WTC11 (cell line): ENCODE results near the gene HOMEZ. TPM values are rescaled to one million over a fixed set of nuclear protein-coding genes. Genes with fewer than 3 reads are reported as not detected.
A peak's percentile ranks its signal among the peaks of the same experiment; 100 is the strongest.

ENCODE experiments used
- ATAC-seq: fragments of 200-7000 bp; cut with Tn5 transposase; 2 replicates; pipeline ENCODE4 v1.10.0; 2021; ENCODE audit warnings: mild to moderate bottlenecking, moderate library complexity
- CTCF ChIA-PET: fragments of 300-600 bp; sonication (Branson Sonifier 250); formaldehyde crosslinking; loops from one replicate; lab custom pipeline; 2021; ENCODE audit warnings: antibody characterized with exemption; lab: Charles Lee
- POLR2A ChIA-PET: fragments of 350-600 bp; sonication (Branson Sonifier 250); formaldehyde crosslinking; loops from one replicate; lab custom pipeline; 2021; ENCODE audit warnings: antibody characterized with exemption; lab: Charles Lee
- DNase-seq: peaks from one replicate; pipeline ENCODE4 v3.0.0; 2021; ENCODE audit warnings: low spot score
- H3K27ac Mint-ChIP-seq: 2 replicates; pipeline ENCODE4 v1.8.0; 2021; ENCODE audit warnings: mixed read lengths
- H3K27me3 Mint-ChIP-seq: 2 replicates; pipeline ENCODE4 v1.8.0; 2021; ENCODE audit warnings: low read depth, mild to moderate bottlenecking, moderate library complexity, mixed read lengths
- H3K36me3 Mint-ChIP-seq: 2 replicates; pipeline ENCODE4 v1.8.0; 2021; ENCODE audit warnings: mixed read lengths
- H3K4me1 Mint-ChIP-seq: 2 replicates; pipeline ENCODE4 v1.8.0; 2022; ENCODE audit warnings: mixed read lengths
- H3K4me3 Mint-ChIP-seq: 2 replicates; pipeline ENCODE4 v1.8.0; 2021; ENCODE audit warnings: mild to moderate bottlenecking, moderate library complexity, mixed read lengths
- H3K9me3 Mint-ChIP-seq: 2 replicates; pipeline ENCODE4 v1.8.0; 2021; ENCODE audit warnings: mixed read lengths
- CBFB ChIP-seq: sonication (generic); formaldehyde crosslinking; IDR thresholded peaks from 2 replicates; pipeline ENCODE4 v1.8.1; 2022; ENCODE audit warnings: mild to moderate bottlenecking, low read depth, missing genetic modification reagents
- NR2C2 ChIP-seq: sonication (generic); formaldehyde crosslinking; IDR thresholded peaks from 2 replicates; pipeline ENCODE4 v1.8.0; 2022; ENCODE audit warnings: mild to moderate bottlenecking, missing genetic modification reagents
- PREB ChIP-seq: sonication (generic); formaldehyde crosslinking; IDR thresholded peaks from 2 replicates; pipeline ENCODE4 v1.8.1; 2022; ENCODE audit warnings: mild to moderate bottlenecking, missing genetic modification reagents, moderate library complexity, borderline replicate concordance
- RORB ChIP-seq: fragments of 250-450 bp; sonication (Bioruptor Pico); IDR thresholded peaks from 2 replicates; pipeline ENCODE4 v1.9.0; 2021; ENCODE audit warnings: mild to moderate bottlenecking
- SOX15 ChIP-seq: fragments of 250-450 bp; sonication (Bioruptor Pico); IDR thresholded peaks from 2 replicates; pipeline ENCODE4 v1.9.0; 2021; ENCODE audit warnings: mild to moderate bottlenecking
- ZBTB21 ChIP-seq: sonication (generic); formaldehyde crosslinking; IDR thresholded peaks from 2 replicates; pipeline ENCODE4 v1.8.1; 2023; ENCODE audit warnings: mild to moderate bottlenecking, missing genetic modification reagents, borderline replicate concordance
- ZNF425 ChIP-seq: fragments of 250-450 bp; sonication (Bioruptor Pico); conservative IDR thresholded peaks from 2 replicates; pipeline ENCODE4 v1.9.0; 2021; ENCODE audit warnings: mild to moderate bottlenecking
- ZSCAN18 ChIP-seq: fragments of 250-450 bp; sonication (Bioruptor Pico); IDR thresholded peaks from 2 replicates; pipeline ENCODE4 v2.1.2; 2022; ENCODE audit warnings: mild to moderate bottlenecking, moderate library complexity
- total RNA-seq: library from RNA; stranded (reverse); gene quantifications from 3 replicates; pipeline ENCODE4 v1.2.3, GENCODE V29; 2021
- TF ChIP-seq, protein P1 (sequence below): sonication (generic); formaldehyde crosslinking; IDR thresholded peaks from 2 replicates; pipeline ENCODE4 v1.8.0; 2022; ENCODE audit warnings: mild to moderate bottlenecking, missing genetic modification reagents
- TF ChIP-seq, protein P2 (sequence below): sonication (generic); formaldehyde crosslinking; IDR thresholded peaks from 2 replicates; pipeline ENCODE4 v1.8.0; 2023; ENCODE audit warnings: mild to moderate bottlenecking, missing genetic modification reagents
- TF ChIP-seq, protein P3 (sequence below): fragments of 200-600 bp; IDR thresholded peaks from 2 replicates; pipeline ENCODE4 v1.8.0; 2022; ENCODE audit warnings: antibody characterized with exemption

The HOMEZ gene
- total RNA-seq, 1 experiment from 2014 or later, result 10.7 TPM

- TF ChIP-seq SOX15 (CRISPR knock-in tag) (no peak), ZNF425 (CRISPR knock-in tag) (no peak), CBFB (CRISPR knock-in tag) (no peak), PREB (CRISPR knock-in tag) (no peak), NR2C2 (no peak), ZSCAN18 (CRISPR knock-in tag) (no peak), ZBTB21 (no peak), RORB (CRISPR knock-in tag) (no peak)
- TF ChIP-seq, protein P1, sequence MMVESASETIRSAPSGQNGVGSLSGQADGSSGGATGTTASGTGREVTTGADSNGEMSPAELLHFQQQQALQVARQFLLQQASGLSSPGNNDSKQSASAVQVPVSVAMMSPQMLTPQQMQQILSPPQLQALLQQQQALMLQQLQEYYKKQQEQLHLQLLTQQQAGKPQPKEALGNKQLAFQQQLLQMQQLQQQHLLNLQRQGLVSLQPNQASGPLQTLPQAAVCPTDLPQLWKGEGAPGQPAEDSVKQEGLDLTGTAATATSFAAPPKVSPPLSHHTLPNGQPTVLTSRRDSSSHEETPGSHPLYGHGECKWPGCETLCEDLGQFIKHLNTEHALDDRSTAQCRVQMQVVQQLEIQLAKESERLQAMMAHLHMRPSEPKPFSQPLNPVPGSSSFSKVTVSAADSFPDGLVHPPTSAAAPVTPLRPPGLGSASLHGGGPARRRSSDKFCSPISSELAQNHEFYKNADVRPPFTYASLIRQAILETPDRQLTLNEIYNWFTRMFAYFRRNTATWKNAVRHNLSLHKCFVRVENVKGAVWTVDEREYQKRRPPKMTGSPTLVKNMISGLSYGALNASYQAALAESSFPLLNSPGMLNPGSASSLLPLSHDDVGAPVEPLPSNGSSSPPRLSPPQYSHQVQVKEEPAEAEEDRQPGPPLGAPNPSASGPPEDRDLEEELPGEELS (CRISPR knock-in tag), result no peak
- TF ChIP-seq, protein P2, sequence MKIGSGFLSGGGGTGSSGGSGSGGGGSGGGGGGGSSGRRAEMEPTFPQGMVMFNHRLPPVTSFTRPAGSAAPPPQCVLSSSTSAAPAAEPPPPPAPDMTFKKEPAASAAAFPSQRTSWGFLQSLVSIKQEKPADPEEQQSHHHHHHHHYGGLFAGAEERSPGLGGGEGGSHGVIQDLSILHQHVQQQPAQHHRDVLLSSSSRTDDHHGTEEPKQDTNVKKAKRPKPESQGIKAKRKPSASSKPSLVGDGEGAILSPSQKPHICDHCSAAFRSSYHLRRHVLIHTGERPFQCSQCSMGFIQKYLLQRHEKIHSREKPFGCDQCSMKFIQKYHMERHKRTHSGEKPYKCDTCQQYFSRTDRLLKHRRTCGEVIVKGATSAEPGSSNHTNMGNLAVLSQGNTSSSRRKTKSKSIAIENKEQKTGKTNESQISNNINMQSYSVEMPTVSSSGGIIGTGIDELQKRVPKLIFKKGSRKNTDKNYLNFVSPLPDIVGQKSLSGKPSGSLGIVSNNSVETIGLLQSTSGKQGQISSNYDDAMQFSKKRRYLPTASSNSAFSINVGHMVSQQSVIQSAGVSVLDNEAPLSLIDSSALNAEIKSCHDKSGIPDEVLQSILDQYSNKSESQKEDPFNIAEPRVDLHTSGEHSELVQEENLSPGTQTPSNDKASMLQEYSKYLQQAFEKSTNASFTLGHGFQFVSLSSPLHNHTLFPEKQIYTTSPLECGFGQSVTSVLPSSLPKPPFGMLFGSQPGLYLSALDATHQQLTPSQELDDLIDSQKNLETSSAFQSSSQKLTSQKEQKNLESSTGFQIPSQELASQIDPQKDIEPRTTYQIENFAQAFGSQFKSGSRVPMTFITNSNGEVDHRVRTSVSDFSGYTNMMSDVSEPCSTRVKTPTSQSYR, result no peak
- TF ChIP-seq, protein P3, sequence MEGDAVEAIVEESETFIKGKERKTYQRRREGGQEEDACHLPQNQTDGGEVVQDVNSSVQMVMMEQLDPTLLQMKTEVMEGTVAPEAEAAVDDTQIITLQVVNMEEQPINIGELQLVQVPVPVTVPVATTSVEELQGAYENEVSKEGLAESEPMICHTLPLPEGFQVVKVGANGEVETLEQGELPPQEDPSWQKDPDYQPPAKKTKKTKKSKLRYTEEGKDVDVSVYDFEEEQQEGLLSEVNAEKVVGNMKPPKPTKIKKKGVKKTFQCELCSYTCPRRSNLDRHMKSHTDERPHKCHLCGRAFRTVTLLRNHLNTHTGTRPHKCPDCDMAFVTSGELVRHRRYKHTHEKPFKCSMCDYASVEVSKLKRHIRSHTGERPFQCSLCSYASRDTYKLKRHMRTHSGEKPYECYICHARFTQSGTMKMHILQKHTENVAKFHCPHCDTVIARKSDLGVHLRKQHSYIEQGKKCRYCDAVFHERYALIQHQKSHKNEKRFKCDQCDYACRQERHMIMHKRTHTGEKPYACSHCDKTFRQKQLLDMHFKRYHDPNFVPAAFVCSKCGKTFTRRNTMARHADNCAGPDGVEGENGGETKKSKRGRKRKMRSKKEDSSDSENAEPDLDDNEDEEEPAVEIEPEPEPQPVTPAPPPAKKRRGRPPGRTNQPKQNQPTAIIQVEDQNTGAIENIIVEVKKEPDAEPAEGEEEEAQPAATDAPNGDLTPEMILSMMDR, result no peak
- TF ChIP-seq, all 79 proteins: peak for 0
- Mint-ChIP-seq H3K4me3 (peak overlapping the region; percentile 85), H3K4me1 (peaks cover 5% of the 10 kb centered on the region), H3K9me3 (no peaks in the 10 kb centered on the region), H3K36me3 (peaks cover 5% of the 10 kb centered on the region), H3K27ac (no peak overlapping the region), H3K27me3 (peaks cover 69% of the 10 kb centered on the region)
- DNase-seq (no peak), ATAC-seq (no peak)
- CTCF ChIA-PET, result interaction anchor here (0.7 to 3.7 kb wide), 15 partner anchors 11 to 305 kb away, joined by 3 to 27 read pairs (median 8); partner anchors contain the start of genes CEBPE, CMTM5, HOMEZ and PABPN1
- POLR2A ChIA-PET, result interaction anchor here (0.6 to 2.7 kb wide), 4 partner anchors 14 to 335 kb away, joined by 4 to 18 read pairs (median 6); partner anchors contain the start of genes ACIN1, C14orf119, HOMEZ and PABPN1
Observed at GRCh38 chr14:23300687-23301223, 14.8 kb upstream of the HOMEZ start.
